PC-9 (cell line): ENCODE data around the gene UST.

Source experiments
- EZH2 ChIP-seq: fragments of 200-600 bp; sonication (generic); IDR thresholded peaks from 2 replicates; pipeline ENCODE4 v1.8.0; 2017; ENCODE audit warnings: antibody characterized with exemption, low read depth
- TF ChIP-seq, protein P1 (sequence below): fragments of 200-600 bp; sonication (generic); conservative IDR thresholded peaks from 2 replicates; pipeline ENCODE4 v1.6.1; 2017; ENCODE audit warnings: mixed run types, antibody characterized with exemption, mild to moderate bottlenecking, moderate library complexity

DNA sequence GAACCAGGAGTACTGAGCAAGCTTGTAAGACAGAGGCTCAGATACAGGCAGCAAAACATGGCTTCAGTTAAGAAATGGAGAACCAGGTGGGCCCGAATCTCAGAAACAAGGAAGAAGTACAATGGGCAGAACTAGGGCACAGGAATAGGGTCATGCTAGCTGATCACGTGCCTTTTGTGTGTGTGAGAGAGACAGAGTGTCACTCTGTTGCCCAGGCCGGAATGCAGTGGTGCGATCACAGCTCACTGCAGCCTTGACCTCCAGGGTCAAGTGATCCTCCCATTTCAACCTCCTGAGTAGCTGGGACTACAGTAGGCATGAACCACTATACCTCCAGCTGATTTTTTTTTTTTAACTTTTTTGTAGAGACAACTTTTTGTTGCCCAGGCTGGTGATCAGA lies 257.8 kb downstream of the UST start:
- TF ChIP-seq, protein P1, sequence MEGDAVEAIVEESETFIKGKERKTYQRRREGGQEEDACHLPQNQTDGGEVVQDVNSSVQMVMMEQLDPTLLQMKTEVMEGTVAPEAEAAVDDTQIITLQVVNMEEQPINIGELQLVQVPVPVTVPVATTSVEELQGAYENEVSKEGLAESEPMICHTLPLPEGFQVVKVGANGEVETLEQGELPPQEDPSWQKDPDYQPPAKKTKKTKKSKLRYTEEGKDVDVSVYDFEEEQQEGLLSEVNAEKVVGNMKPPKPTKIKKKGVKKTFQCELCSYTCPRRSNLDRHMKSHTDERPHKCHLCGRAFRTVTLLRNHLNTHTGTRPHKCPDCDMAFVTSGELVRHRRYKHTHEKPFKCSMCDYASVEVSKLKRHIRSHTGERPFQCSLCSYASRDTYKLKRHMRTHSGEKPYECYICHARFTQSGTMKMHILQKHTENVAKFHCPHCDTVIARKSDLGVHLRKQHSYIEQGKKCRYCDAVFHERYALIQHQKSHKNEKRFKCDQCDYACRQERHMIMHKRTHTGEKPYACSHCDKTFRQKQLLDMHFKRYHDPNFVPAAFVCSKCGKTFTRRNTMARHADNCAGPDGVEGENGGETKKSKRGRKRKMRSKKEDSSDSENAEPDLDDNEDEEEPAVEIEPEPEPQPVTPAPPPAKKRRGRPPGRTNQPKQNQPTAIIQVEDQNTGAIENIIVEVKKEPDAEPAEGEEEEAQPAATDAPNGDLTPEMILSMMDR: no peak
- no peak for TF ChIP-seq EZH2
